ENCODE results near the gene MLH3.

The MLH3 gene

GRCh38 chr14:74984236-74985027 is 66.8 kb downstream of the MLH3 start:
- DNase-seq (ENCODE audit: extremely low read depth, insufficient read length): no peak
- H3K4me3 ChIP-seq (replicated peaks; ENCODE audit: low read depth, low read length): no peak overlapping the region
- TF ChIP-seq, protein P1, sequence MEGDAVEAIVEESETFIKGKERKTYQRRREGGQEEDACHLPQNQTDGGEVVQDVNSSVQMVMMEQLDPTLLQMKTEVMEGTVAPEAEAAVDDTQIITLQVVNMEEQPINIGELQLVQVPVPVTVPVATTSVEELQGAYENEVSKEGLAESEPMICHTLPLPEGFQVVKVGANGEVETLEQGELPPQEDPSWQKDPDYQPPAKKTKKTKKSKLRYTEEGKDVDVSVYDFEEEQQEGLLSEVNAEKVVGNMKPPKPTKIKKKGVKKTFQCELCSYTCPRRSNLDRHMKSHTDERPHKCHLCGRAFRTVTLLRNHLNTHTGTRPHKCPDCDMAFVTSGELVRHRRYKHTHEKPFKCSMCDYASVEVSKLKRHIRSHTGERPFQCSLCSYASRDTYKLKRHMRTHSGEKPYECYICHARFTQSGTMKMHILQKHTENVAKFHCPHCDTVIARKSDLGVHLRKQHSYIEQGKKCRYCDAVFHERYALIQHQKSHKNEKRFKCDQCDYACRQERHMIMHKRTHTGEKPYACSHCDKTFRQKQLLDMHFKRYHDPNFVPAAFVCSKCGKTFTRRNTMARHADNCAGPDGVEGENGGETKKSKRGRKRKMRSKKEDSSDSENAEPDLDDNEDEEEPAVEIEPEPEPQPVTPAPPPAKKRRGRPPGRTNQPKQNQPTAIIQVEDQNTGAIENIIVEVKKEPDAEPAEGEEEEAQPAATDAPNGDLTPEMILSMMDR (IDR thresholded peaks at IDR 0.05; ENCODE audit: insufficient read depth, low read length, poor library complexity, severe bottlenecking): no peak
- H3K36me3 ChIP-seq (ENCODE audit: control insufficient read depth, insufficient read depth, low read length): no peaks in the 10 kb centered on the region
- no peaks in the 10 kb centered on the region for H3K27me3 ChIP-seq (replicated peaks; ENCODE audit: control insufficient read depth, insufficient read depth, low read length)

- TF ChIP-seq, protein P1 (IDR thresholded peaks at IDR 0.05; ENCODE audit: insufficient read depth, low read length, poor library complexity, severe bottlenecking): no peak
- Histone ChIP-seq H3K27me3 (replicated peaks; ENCODE audit: control insufficient read depth, insufficient read depth, low read length) (no peaks in the 10 kb centered on the region), H3K36me3 (ENCODE audit: control insufficient read depth, insufficient read depth, low read length) (no peaks in the 10 kb centered on the region), H3K4me3 (replicated peaks; ENCODE audit: low read depth, low read length) (no peak overlapping the region)
- DNase-seq (ENCODE audit: extremely low read depth, insufficient read length): no peak
Measured at GRCh38 chr14:74983343-74983742, 67.9 kb downstream of the MLH3 start.

DNA sequence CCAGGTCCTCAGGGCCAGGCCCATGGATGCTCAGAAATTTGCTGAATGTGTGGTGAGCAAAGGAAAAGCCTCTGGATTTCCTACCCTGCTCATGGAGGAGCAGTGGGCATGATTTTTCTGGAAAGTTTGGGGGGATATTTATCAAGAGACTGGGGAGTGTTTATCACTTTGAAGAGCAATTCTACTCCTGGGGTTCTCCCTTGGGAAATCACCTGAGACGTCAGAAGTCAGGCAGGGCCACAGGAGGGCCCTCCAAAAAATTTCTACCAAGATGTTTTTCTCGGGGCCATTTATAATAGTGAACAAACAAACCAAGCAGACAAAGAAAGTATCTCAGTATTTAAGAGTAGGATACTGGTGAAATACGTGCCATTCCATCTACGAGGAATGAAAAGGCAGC is 68.6 kb downstream of the MLH3 start:
- Histone ChIP-seq H3K27me3 (replicated peaks; ENCODE audit: control insufficient read depth, insufficient read depth, low read length) (no peaks in the 10 kb centered on the region), H3K36me3 (ENCODE audit: control insufficient read depth, insufficient read depth, low read length) (no peaks in the 10 kb centered on the region), H3K4me3 (replicated peaks; ENCODE audit: low read depth, low read length) (no peak overlapping the region)
- no peak for DNase-seq (ENCODE audit: extremely low read depth, insufficient read length)
- TF ChIP-seq, protein P1 (IDR thresholded peaks at IDR 0.05; ENCODE audit: insufficient read depth, low read length, poor library complexity, severe bottlenecking): no peak

DNA sequence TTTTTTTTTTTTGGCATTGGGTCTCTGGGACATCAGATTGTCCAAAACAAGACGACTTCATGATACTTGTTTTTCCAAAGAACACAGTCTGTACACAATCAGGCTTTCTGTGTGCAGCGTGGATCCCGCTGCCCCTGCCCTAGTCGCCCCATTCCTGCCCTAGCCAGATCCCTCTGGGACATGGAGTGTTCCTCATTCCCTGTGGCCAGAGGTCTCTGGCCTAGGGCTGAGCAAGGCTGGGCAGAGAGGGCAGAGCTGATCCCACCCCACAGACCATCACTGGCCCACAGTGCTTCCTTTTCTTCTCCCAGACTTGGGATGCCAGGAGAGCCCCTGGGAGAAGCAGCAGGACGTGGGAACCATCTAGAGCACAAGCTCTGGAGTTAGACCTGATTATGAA is 69.4 kb downstream of the MLH3 start:
- DNase-seq (ENCODE audit: extremely low read depth, insufficient read length): no peak
- TF ChIP-seq, protein P1 (IDR thresholded peaks at IDR 0.05; ENCODE audit: insufficient read depth, low read length, poor library complexity, severe bottlenecking): no peak
- Histone ChIP-seq H3K4me3 (replicated peaks; ENCODE audit: low read depth, low read length) (no peak overlapping the region), H3K27me3 (replicated peaks; ENCODE audit: control insufficient read depth, insufficient read depth, low read length) (no peaks in the 10 kb centered on the region), H3K36me3 (ENCODE audit: control insufficient read depth, insufficient read depth, low read length) (no peaks in the 10 kb centered on the region)

DNA sequence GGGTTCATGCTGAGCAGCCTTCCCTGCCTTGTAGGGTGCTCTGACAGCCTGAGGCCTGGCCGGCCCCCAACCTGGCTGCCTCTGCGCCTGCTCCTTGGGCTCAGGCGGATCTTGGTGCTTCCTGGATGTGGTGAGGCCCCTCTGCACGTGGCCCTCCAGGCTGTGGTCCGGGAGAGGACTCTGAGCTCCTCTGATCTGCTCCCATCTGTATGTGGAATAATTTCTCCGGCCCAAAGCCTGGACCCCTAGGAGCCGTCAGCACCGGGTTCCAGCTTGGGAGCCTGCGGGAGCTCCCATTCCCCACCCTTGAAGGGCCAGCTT is 69.8 kb downstream of the MLH3 start:
- TF ChIP-seq, protein P1 (IDR thresholded peaks at IDR 0.05; ENCODE audit: insufficient read depth, low read length, poor library complexity, severe bottlenecking): no peak
- no peak for DNase-seq (ENCODE audit: extremely low read depth, insufficient read length)
- no peak overlapping the region for H3K4me3 ChIP-seq (replicated peaks; ENCODE audit: low read depth, low read length)
- no peaks in the 10 kb centered on the region for H3K27me3 ChIP-seq (replicated peaks; ENCODE audit: control insufficient read depth, insufficient read depth, low read length)
- no peaks in the 10 kb centered on the region for H3K36me3 ChIP-seq (ENCODE audit: control insufficient read depth, insufficient read depth, low read length)

Measured in GM06990 (cell line).